Loucy (cell line): ENCODE measurements around the gene NKAPL.

ENCODE experiments used
- H2AFZ ChIP-seq: fragments of 200-600 bp; sonication (generic); 2 replicates; pipeline ENCODE4 v1.6.0; 2016; ENCODE audit warnings: antibody characterized with exemption, mild to moderate bottlenecking, low read length, moderate library complexity
- H3F3A ChIP-seq: fragments of 200-600 bp; 2 replicates; pipeline ENCODE4 v1.6.0; 2016; ENCODE audit warnings: antibody characterized with exemption, low read depth, mild to moderate bottlenecking
- H3K27me3 ChIP-seq: fragments of 200-600 bp; sonication (generic); 2 replicates; pipeline ENCODE4 v1.6.1; 2014; ENCODE audit warnings: low read length, mild to moderate bottlenecking; ENCODE audit not compliant: insufficient read depth, poor library complexity, severe bottlenecking
- H3K36me3 ChIP-seq: fragments of 200-600 bp; sonication (generic); 2 replicates; pipeline ENCODE4 v1.6.1; 2016; ENCODE audit warnings: low read length; ENCODE audit not compliant: insufficient read depth
- H3K4me1 ChIP-seq: fragments of 200-600 bp; sonication (generic); 2 replicates; pipeline ENCODE4 v1.5.1; 2014; ENCODE audit warnings: low read length, mild to moderate bottlenecking; ENCODE audit not compliant: insufficient read depth, poor library complexity, severe bottlenecking
- H3K4me2 ChIP-seq: fragments of 200-600 bp; sonication (generic); 2 replicates; pipeline ENCODE4 v1.6.0; 2014; ENCODE audit warnings: antibody characterized with exemption, low read length, low read depth, mild to moderate bottlenecking; ENCODE audit not compliant: poor library complexity, severe bottlenecking
- H3K4me3 ChIP-seq: fragments of 200-600 bp; sonication (generic); 2 replicates; pipeline ENCODE4 v1.5.1; 2014; ENCODE audit warnings: low read length, mild to moderate bottlenecking, mixed read lengths; ENCODE audit not compliant: poor library complexity, severe bottlenecking
- H3K79me2 ChIP-seq: fragments of 200-600 bp; sonication (generic); 2 replicates; pipeline ENCODE4 v1.6.1; 2014; ENCODE audit warnings: low read length; ENCODE audit not compliant: insufficient read depth
- H3K9ac ChIP-seq: fragments of 200-600 bp; sonication (generic); 2 replicates; pipeline ENCODE4 v1.6.0; 2014; ENCODE audit warnings: mild to moderate bottlenecking, low read depth, low read length, moderate library complexity; ENCODE audit not compliant: poor library complexity, severe bottlenecking
- H3K9me2 ChIP-seq: fragments of 200-600 bp; sonication (generic); replicated peaks from 2 replicates; pipeline ENCODE4 v1.6.1; 2016; ENCODE audit warnings: low read depth, low read length, mixed read lengths
- H3K9me3 ChIP-seq: fragments of 200-600 bp; sonication (generic); 2 replicates; pipeline ENCODE4 v1.6.1; 2014; ENCODE audit warnings: mild to moderate bottlenecking, antibody characterized with exemption, low read length, low read depth; ENCODE audit not compliant: insufficient read depth
- H4K20me1 ChIP-seq: fragments of 200-600 bp; sonication (generic); 2 replicates; pipeline ENCODE4 v1.6.0; 2014; ENCODE audit warnings: antibody characterized with exemption, low read length, mild to moderate bottlenecking; ENCODE audit not compliant: insufficient read depth, poor library complexity, severe bottlenecking
- CTCF ChIP-seq: fragments of 200-600 bp; sonication (generic); conservative IDR thresholded peaks from 2 replicates; pipeline ENCODE4 v1.5.1; 2014; ENCODE audit warnings: mild to moderate bottlenecking, antibody characterized with exemption, low read length
- EZH2phosphoT487 ChIP-seq: fragments of 200-600 bp; IDR thresholded peaks from 2 replicates; pipeline ENCODE4 v1.6.1; 2018; ENCODE audit warnings: antibody characterized with exemption, mild to moderate bottlenecking, moderate library complexity, borderline replicate concordance

Gene NKAPL

GRCh38 chr6:28258877-28259777, at the start of gene NKAPL:
Gene NKAPL (plus strand): TSS chr6:28259297. CDS start chr6:28259372, 75 bp downstream.
- no peak within 1 kb of the TSS for H2AFZ ChIP-seq
- no peaks in the 10 kb centered on the region for H3K27me3 ChIP-seq
- H3K9me2 ChIP-seq = no peaks in the 10 kb centered on the region
- no peak within 1 kb of the TSS for H3K9ac ChIP-seq
- H3K4me1 ChIP-seq = peaks cover 5% of the 10 kb centered on the region
- no peaks in the 10 kb centered on the region for H3K9me3 ChIP-seq
- H3K4me2 ChIP-seq = no peak within 1 kb of the TSS
- no peaks in the 10 kb centered on the region for H4K20me1 ChIP-seq
- no peaks in the 10 kb centered on the region for H3F3A ChIP-seq
- no peak for TF ChIP-seq CTCF
- no peak for TF ChIP-seq EZH2phosphoT487
- H3K36me3 ChIP-seq = no peaks in the 10 kb centered on the region
- H3K79me2 ChIP-seq = no peaks in the 10 kb centered on the region
- H3K4me3 ChIP-seq = no peak within 1 kb of the TSS

GRCh38 chr6:28209753-28210535, 49.2 kb upstream of the NKAPL start:
- Histone ChIP-seq H3K79me2 (no peaks in the 10 kb centered on the region), H3K4me3 (no peak overlapping the region), H3K36me3 (no peaks in the 10 kb centered on the region), H3F3A (no peaks in the 10 kb centered on the region), H3K4me2 (no peak overlapping the region), H3K4me1 (no peaks in the 10 kb centered on the region), H3K9ac (no peak overlapping the region), H3K9me2 (no peaks in the 10 kb centered on the region), H3K27me3 (no peaks in the 10 kb centered on the region), H2AFZ (no peak overlapping the region), H4K20me1 (no peaks in the 10 kb centered on the region), H3K9me3 (no peaks in the 10 kb centered on the region)
- TF ChIP-seq CTCF (no peak), EZH2phosphoT487 (no peak)

- H3K4me3 ChIP-seq = peak overlapping the region; percentile 70
- no peaks in the 10 kb centered on the region for H3K9me2 ChIP-seq
- H3K4me1 ChIP-seq = no peaks in the 10 kb centered on the region
- no peak for TF ChIP-seq EZH2phosphoT487
- no peak for TF ChIP-seq CTCF
- H3K9ac ChIP-seq = peak overlapping the region; percentile 63
- no peaks in the 10 kb centered on the region for H4K20me1 ChIP-seq
- no peaks in the 10 kb centered on the region for H3K27me3 ChIP-seq
- H3K9me3 ChIP-seq = no peaks in the 10 kb centered on the region
- no peaks in the 10 kb centered on the region for H3F3A ChIP-seq
- H3K79me2 ChIP-seq = no peaks in the 10 kb centered on the region
- H2AFZ ChIP-seq = peak overlapping the region; percentile 69
- peak overlapping the region; percentile 64 for H3K4me2 ChIP-seq
- no peaks in the 10 kb centered on the region for H3K36me3 ChIP-seq
Measured at GRCh38 chr6:28211840-28212509, 47.1 kb upstream of the NKAPL start.
